Astrocyte of the cerebellum (primary cell): Measurements from ENCODE around the gene UBAP1L.
A peak's percentile ranks its signal among the peaks of the same experiment; 100 is the strongest.
"Not testable (repeated sequence)": the region's sequence is repeated elsewhere in the genome, so short reads cannot be mapped to it uniquely, and the experiment has no call there.

ENCODE experiments used
- DNase-seq: peaks from one replicate; pipeline ENCODE4 v3.0.0-alpha.2; 2011; ENCODE audit warnings: low read depth
- H3K4me3 ChIP-seq: 2 replicates; pipeline ENCODE4 v1.5.1; 2011; ENCODE audit warnings: mild to moderate bottlenecking, low read depth, low read length, moderate library complexity
- CTCF ChIP-seq: IDR thresholded peaks from 2 replicates; pipeline ENCODE4 v1.5.1; 2012; ENCODE audit warnings: low read length, low read depth, moderate library complexity, mild to moderate bottlenecking; ENCODE audit errors: missing control alignments
- in situ Hi-C: cut with HindIII; loops from 2 replicates; pipeline ENCODE4 v1.10.0; 2017; ENCODE audit warnings: low sequenced_read_pairs

Gene UBAP1L

GRCh38 chr15:65077981-65078352 is 37.0 kb downstream of the UBAP1L start:
- H3K4me3 ChIP-seq: no peak overlapping the region
- DNase-seq: no peak
- TF ChIP-seq CTCF: peak; percentile 60
- in situ Hi-C loops: no loop called here

- DNase-seq: no peak
- no peak overlapping the region for H3K4me3 ChIP-seq
- in situ Hi-C loops: no loop called here
- TF ChIP-seq CTCF: no peak
Observed at GRCh38 chr15:65077291-65077980, 37.6 kb downstream of the UBAP1L start.

GRCh38 chr15:65076486-65077290 is 38.3 kb downstream of the UBAP1L start, which contains the start of gene KBTBD13:
Gene KBTBD13 (plus strand): TSS chr15:65076746. CDS start chr15:65076816, 70 bp downstream.
- H3K4me3 ChIP-seq: no peak within 1 kb of the TSS
- no peak for TF ChIP-seq CTCF
- in situ Hi-C loops: no loop called here
- no peak for DNase-seq

- not testable (repeated sequence) for DNase-seq, H3K4me3 ChIP-seq
Observed at GRCh38 chr15:65075607-65076395, 39.2 kb downstream of the UBAP1L start.

GRCh38 chr15:65074946-65075345 is 40.1 kb downstream of the UBAP1L start:
- H3K4me3 ChIP-seq, in situ Hi-C loops, DNase-seq: not testable (repeated sequence)

More at GRCh38 chr15:65075607-65076395, 39.2 kb downstream of the UBAP1L start:
- in situ Hi-C loops: not testable (repeated sequence)

- in situ Hi-C loops: no loop called here
- TF ChIP-seq CTCF: no peak
- no peak for DNase-seq
- no peak overlapping the region for H3K4me3 ChIP-seq
Observed at GRCh38 chr15:65072617-65073016, 42.4 kb downstream of the UBAP1L start.

GRCh38 chr15:65072027-65072426 is 43.0 kb downstream of the UBAP1L start:
- DNase-seq: no peak
- in situ Hi-C loops: no loop called here
- TF ChIP-seq CTCF: no peak
- H3K4me3 ChIP-seq: no peak overlapping the region
